SK-N-SH treated with all-trans-retinoic acid at 6 μM for 48 hours (cell line): ENCODE data around the gene ACOX3.

Experiments used
- ATAC-seq: fragments of 200-7000 bp; cut with Tn5 transposase; 3 replicates; pipeline ENCODE4 v1.9.1; 2020; ENCODE audit warnings: mild to moderate bottlenecking, moderate library complexity
- ARNTL ChIP-seq: fragments of 450-650 bp; formaldehyde crosslinking; IDR thresholded peaks from 2 replicates; pipeline ENCODE4 v1.5.0; 2020; ENCODE audit warnings: low read depth, mild to moderate bottlenecking, moderate library complexity, borderline replicate concordance
- BACH2 ChIP-seq: fragments of 250-450 bp; sonication (Bioruptor Pico); IDR thresholded peaks from 2 replicates; pipeline ENCODE4 v1.9.0; 2021; ENCODE audit warnings: mild to moderate bottlenecking, borderline replicate concordance
- CSDC2 ChIP-seq: fragments of 250-450 bp; sonication (Bioruptor Pico); IDR thresholded peaks from 2 replicates; pipeline ENCODE4 v1.5.0; 2020; ENCODE audit warnings: mild to moderate bottlenecking, moderate library complexity
- ESRRG ChIP-seq: fragments of 250-450 bp; sonication (Bioruptor Pico); IDR thresholded peaks from 2 replicates; pipeline ENCODE4 v1.6.1; 2021; ENCODE audit warnings: mild to moderate bottlenecking
- GLIS3 ChIP-seq: fragments of 250-450 bp; sonication (Bioruptor Pico); IDR thresholded peaks from 2 replicates; pipeline ENCODE4 v1.5.0; 2020; ENCODE audit warnings: mild to moderate bottlenecking, moderate library complexity
- ISL1 ChIP-seq: fragments of 250-450 bp; sonication (Bioruptor Pico); IDR thresholded peaks from 2 replicates; pipeline ENCODE4 v2.1.2; 2022; ENCODE audit warnings: mild to moderate bottlenecking, moderate library complexity
- OSR1 ChIP-seq: fragments of 250-450 bp; sonication (Bioruptor Pico); IDR thresholded peaks from 2 replicates; pipeline ENCODE4 v1.8.0; 2022; ENCODE audit warnings: moderate library complexity, mild to moderate bottlenecking, inconsistent platforms
- PPARA ChIP-seq: fragments of 250-450 bp; sonication (Bioruptor Pico); IDR thresholded peaks from 2 replicates; pipeline ENCODE4 v1.5.0; 2020; ENCODE audit warnings: mild to moderate bottlenecking, borderline replicate concordance
- RARB ChIP-seq: fragments of 250-450 bp; sonication (Bioruptor Pico); IDR thresholded peaks from 2 replicates; pipeline ENCODE4 v1.8.0; 2021; ENCODE audit warnings: mild to moderate bottlenecking, moderate library complexity
- TCF4 ChIP-seq: fragments of 250-450 bp; sonication (Bioruptor Pico); IDR thresholded peaks from 2 replicates; pipeline ENCODE4 v1.8.0; 2021; ENCODE audit warnings: mild to moderate bottlenecking, moderate library complexity, borderline replicate concordance
- ZC3H10 ChIP-seq: fragments of 250-450 bp; sonication (Bioruptor Pico); IDR thresholded peaks from 2 replicates; pipeline ENCODE4 v1.5.1; 2021; ENCODE audit warnings: mild to moderate bottlenecking, moderate library complexity
- ZFP30 ChIP-seq: fragments of 450-650 bp; formaldehyde crosslinking; IDR thresholded peaks from 2 replicates; pipeline ENCODE4 v1.5.0; 2022; ENCODE audit warnings: mild to moderate bottlenecking, moderate library complexity
- ZNF565 ChIP-seq: fragments of 450-650 bp; formaldehyde crosslinking; conservative IDR thresholded peaks from 2 replicates; pipeline ENCODE4 v1.5.0; 2020; ENCODE audit warnings: low read depth, mild to moderate bottlenecking, moderate library complexity
- ZNF70 ChIP-seq: fragments of 450-650 bp; formaldehyde crosslinking; IDR thresholded peaks from 2 replicates; pipeline ENCODE4 v1.5.0; 2020; ENCODE audit warnings: mild to moderate bottlenecking, moderate library complexity
- TF ChIP-seq, protein P1 (sequence below): fragments of 250-450 bp; sonication (Bioruptor Pico); IDR thresholded peaks from 2 replicates; pipeline ENCODE4 v1.8.0; 2020; ENCODE audit warnings: mild to moderate bottlenecking, moderate library complexity, borderline replicate concordance
- TF ChIP-seq, protein P2 (sequence below): fragments of 250-450 bp; sonication (Bioruptor Pico); IDR thresholded peaks from 2 replicates; pipeline ENCODE4 v1.5.1; 2021; ENCODE audit warnings: mild to moderate bottlenecking, moderate library complexity
- TF ChIP-seq, protein P3 (sequence below): fragments of 250-450 bp; sonication (Bioruptor Pico); IDR thresholded peaks from 2 replicates; pipeline ENCODE4 v1.8.0; 2021; ENCODE audit warnings: low read depth, mild to moderate bottlenecking, moderate library complexity, borderline replicate concordance
- TF ChIP-seq, protein P4 (sequence below): fragments of 250-450 bp; sonication (Bioruptor Pico); IDR thresholded peaks from 2 replicates; pipeline ENCODE4 v1.5.1; 2020; ENCODE audit warnings: low read depth, mild to moderate bottlenecking, moderate library complexity

Gene ACOX3

DNA sequence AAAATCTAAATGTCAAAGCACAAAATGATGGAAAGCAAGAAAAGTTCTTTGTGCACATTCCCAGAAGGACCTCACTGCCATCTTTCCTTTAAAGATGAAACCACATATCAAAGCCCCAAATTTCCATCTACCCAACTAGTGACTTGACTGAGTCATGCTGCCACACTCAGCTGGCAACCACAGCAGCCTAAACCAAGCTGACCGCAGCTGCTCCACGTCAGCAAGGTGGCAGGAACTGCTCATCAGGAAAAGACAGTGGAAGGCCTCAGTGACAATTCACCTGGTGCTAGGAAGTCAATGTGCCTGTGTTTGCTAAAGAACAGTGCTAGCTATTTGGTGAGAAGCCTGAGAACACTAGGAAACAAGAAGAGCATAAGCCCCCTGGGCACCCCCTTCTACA, 26.1 kb downstream of the ACOX3 start (continued):
- TF ChIP-seq GLIS3 (no peak), RARB (CRISPR knock-in tag) (no peak), ESRRG (CRISPR knock-in tag) (no peak)

DNA sequence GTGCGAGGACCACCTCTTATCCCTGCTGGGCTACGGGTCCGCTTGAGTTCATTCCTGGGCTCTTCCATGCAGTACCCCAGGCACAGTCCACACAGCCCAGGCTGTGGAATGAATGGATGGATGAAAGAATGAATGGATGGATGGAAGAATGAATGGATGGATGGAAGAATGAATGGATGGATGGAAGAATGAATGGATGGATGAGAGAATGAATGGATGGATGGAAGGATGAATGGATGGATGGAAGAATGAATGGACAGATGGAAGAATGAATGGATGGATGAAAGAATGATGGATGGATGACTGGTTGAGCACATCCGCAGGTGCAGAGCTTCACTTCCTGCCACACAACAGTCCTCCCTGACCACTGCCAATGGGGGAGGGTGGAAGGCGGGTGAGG, 28.2 kb downstream of the ACOX3 start:
- no peak for ATAC-seq
- TF ChIP-seq, protein P1, sequence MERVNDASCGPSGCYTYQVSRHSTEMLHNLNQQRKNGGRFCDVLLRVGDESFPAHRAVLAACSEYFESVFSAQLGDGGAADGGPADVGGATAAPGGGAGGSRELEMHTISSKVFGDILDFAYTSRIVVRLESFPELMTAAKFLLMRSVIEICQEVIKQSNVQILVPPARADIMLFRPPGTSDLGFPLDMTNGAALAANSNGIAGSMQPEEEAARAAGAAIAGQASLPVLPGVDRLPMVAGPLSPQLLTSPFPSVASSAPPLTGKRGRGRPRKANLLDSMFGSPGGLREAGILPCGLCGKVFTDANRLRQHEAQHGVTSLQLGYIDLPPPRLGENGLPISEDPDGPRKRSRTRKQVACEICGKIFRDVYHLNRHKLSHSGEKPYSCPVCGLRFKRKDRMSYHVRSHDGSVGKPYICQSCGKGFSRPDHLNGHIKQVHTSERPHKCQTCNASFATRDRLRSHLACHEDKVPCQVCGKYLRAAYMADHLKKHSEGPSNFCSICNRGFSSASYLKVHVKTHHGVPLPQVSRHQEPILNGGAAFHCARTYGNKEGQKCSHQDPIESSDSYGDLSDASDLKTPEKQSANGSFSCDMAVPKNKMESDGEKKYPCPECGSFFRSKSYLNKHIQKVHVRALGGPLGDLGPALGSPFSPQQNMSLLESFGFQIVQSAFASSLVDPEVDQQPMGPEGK: no peak
- TF ChIP-seq BACH2 (CRISPR knock-in tag) (no peak), CSDC2 (CRISPR knock-in tag) (no peak), ZNF565 (no peak), PPARA (no peak), RARB (CRISPR knock-in tag) (no peak), ZFP30 (CRISPR knock-in tag) (no peak), ZC3H10 (CRISPR knock-in tag) (no peak), TCF4 (CRISPR knock-in tag) (no peak), ARNTL (no peak), GLIS3 (no peak), ESRRG (CRISPR knock-in tag) (no peak), ISL1 (no peak)
- TF ChIP-seq, protein P2, sequence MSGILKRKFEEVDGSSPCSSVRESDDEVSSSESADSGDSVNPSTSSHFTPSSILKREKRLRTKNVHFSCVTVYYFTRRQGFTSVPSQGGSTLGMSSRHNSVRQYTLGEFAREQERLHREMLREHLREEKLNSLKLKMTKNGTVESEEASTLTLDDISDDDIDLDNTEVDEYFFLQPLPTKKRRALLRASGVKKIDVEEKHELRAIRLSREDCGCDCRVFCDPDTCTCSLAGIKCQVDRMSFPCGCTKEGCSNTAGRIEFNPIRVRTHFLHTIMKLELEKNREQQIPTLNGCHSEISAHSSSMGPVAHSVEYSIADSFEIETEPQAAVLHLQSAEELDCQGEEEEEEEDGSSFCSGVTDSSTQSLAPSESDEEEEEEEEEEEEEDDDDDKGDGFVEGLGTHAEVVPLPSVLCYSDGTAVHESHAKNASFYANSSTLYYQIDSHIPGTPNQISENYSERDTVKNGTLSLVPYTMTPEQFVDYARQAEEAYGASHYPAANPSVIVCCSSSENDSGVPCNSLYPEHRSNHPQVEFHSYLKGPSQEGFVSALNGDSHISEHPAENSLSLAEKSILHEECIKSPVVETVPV (CRISPR knock-in tag): no peak
- TF ChIP-seq, protein P3, sequence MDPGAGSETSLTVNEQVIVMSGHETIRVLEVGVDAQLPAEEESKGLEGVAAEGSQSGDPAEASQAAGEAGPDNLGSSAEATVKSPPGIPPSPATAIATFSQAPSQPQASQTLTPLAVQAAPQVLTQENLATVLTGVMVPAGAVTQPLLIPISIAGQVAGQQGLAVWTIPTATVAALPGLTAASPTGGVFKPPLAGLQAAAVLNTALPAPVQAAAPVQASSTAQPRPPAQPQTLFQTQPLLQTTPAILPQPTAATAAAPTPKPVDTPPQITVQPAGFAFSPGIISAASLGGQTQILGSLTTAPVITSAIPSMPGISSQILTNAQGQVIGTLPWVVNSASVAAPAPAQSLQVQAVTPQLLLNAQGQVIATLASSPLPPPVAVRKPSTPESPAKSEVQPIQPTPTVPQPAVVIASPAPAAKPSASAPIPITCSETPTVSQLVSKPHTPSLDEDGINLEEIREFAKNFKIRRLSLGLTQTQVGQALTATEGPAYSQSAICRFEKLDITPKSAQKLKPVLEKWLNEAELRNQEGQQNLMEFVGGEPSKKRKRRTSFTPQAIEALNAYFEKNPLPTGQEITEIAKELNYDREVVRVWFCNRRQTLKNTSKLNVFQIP (CRISPR knock-in tag): no peak
- TF ChIP-seq, protein P4, sequence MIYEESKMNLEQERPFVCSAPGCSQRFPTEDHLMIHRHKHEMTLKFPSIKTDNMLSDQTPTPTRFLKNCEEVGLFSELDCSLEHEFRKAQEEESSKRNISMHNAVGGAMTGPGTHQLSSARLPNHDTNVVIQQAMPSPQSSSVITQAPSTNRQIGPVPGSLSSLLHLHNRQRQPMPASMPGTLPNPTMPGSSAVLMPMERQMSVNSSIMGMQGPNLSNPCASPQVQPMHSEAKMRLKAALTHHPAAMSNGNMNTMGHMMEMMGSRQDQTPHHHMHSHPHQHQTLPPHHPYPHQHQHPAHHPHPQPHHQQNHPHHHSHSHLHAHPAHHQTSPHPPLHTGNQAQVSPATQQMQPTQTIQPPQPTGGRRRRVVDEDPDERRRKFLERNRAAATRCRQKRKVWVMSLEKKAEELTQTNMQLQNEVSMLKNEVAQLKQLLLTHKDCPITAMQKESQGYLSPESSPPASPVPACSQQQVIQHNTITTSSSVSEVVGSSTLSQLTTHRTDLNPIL (CRISPR knock-in tag): no peak

DNA sequence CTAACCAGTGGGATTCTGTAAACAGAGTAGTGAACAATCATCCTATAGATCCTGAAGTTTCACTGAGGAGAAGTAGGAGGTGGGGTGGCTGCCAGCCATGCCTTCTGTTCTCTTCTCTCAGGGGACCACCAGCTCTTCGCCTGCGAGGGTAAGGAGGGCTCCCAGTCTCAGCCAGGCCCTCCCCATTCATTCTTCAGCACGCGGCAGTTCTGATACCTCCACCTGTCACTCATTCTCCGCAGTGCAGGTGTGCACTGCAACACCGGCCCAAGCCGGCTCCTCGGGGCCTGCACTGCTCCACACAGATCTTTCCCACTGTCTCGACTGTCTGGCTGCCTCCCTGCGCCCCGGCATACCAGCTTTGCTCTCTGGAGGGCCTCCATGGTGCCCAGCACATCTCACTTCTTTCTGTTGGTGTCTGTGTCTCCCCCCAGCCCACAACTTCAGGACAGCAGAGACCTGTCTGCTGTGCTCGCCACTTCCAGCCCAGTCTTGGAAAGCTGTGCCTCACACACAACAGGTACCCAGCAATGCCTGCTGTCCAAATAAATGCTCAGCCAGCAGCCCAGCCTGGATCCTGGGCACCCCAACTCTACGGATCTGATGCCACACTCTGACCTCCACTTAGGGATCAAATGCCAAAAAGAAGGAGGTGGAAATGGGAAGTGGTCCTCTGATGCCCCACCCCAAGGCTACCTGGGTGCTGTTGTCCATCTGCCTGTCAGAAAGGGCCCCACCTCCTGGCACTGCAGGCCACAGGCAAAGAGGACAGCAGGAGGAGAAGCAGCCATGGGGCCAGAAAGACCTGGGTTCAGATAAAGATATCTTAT, 29.0 kb downstream of the ACOX3 start:
- TF ChIP-seq ZNF70 (CRISPR knock-in tag): no peak
- TF ChIP-seq ESRRG (CRISPR knock-in tag): no peak
- no peak for TF ChIP-seq ZNF565
- no peak for TF ChIP-seq TCF4 (CRISPR knock-in tag)
- no peak for TF ChIP-seq OSR1
- TF ChIP-seq, protein P4 (CRISPR knock-in tag): no peak
- TF ChIP-seq CSDC2 (CRISPR knock-in tag): no peak
- TF ChIP-seq, protein P3 (CRISPR knock-in tag): no peak
- no peak for ATAC-seq
